ENCODE results near the gene TEX51. TPM values are rescaled to one million over a fixed set of nuclear protein-coding genes. Genes with fewer than 3 reads are reported as not detected.

Gene TEX51
- total RNA-seq, 1 donor from 2014 or later: not detected

DNA sequence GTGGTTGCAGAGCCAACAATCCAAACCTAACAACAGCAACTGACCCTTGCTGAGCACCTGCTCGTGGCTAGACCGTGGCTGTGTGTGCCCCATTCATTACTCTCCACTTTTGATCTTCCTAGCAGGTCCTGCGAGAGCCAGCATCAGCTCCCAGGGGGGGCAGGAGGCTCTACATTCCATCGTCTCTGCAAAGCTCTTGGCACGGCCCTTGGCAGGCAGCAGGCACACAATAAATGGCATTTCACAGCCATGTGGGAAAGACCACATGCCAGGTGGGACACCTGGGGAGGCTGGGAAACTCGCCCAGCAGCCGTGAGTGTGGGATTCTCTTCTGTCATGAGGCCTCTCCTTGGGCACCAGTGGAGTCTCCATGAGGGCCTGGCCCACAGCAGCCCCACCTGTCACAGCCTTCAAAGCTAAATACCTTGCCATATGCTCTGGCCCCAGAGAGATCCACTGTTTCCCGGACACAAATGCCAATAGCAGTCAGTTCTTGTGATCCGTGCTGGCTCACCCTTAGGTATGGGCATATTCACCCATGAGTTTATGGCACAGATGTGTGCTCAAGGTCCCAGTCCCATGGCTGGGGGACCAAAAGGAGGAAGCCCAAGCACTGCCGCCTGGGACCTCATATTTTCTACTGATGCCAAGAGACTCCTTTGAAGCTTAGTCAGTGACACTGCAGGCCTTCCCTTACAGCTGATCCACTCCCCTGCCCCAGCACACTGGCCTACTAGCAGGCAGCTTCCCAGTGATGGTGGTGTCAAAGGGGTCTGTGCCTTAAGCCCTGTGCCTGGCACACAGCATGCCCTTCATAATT lies 6.8 kb upstream of the TEX51 start:
- DNase-seq (ENCODE audit: low spot score): peak; percentile 79

DNA sequence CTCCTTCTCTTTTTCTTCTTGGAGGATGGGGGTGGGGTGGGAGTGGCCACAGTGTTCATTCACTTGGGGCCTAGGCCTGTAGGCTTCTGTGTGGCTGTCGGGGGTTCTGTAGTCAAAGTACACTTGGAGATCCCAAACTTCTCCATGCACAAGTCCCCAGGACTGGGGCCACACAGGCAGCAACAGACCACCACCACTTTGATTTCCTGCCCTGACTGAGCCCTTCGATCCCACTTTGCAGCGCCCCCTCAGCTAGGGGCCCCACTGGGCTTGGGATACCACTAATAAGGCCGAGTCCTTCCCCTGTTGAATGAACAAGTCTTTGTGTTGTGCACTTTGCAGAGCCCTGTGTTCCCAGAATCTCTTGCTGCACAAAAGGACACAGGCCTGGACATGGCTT lies 5.5 kb upstream of the TEX51 start:
- DNase-seq (ENCODE audit: low spot score): peak; percentile 59

DNA sequence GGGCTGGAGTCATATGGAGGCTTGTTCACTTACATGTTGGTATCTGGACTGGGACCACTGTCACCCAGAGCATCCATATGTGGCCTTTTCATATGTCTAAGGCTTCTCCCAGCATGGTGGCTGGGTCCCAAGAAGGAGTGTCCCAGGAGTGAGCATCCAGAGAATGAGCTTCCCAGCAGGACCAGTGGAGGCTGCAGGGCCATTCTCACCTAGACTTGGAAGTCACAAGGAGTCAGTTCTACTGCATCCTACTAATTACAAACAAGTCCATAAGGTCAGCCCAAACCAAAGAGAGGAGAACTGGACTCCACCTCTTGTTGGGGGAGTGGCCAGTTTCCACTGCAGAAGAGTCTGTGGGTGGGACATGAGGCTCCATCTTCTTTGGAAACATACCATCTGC lies 5.1 kb upstream of the TEX51 start:
- peak; percentile 77 for DNase-seq (ENCODE audit: low spot score)

DNA sequence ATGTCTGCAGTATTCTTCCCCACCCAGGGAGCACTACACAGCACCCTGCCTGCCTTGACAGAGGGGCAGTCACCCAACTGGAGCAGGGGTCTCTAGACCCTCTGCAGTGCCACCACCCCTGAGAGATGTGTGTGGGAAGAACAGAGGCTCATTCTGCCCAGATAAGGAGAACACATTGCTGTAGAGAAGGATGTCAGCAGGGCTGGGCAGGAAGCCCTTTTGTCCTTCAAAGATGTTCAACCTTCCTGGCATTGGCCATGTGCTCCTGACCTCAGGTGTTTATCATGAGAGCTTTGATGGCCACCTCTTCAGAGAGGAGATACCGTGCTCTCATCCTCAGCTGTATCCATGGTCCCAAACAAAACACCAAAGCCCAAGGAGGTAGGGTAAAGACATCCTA lies 4.6 kb upstream of the TEX51 start:
- peak; percentile 24 for DNase-seq (ENCODE audit: low spot score)

DNA sequence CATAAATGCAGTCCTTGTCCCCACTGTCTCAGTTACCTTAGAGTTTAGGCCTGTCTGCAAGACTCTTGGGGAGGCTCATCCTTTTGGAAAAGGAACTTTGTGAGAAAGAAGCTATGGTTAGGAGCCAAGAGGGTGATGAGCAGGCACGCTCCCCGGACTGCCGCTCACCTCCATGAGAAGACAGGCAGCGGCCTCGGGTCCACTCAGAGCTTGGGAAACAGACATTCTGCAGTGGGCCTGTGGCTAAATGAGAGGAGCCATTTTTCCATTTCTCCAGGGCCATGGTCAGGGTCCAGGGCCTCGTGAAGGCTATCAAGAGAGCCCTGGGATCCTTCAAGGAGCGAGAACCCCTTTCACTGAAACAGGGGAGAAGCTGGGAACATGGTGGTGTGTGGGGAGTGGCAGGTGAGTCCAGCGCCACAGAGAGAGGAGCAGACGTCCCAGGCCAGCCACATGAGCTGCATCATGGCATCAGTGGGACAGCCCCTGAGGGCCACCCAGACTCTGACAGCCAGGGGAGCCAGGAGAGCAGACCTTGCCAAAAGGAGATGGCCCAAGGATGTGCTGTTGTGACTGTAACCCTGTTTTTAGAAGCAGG lies 4.0 kb upstream of the TEX51 start:
- DNase-seq (ENCODE audit: low spot score): peak; percentile 59

DNA sequence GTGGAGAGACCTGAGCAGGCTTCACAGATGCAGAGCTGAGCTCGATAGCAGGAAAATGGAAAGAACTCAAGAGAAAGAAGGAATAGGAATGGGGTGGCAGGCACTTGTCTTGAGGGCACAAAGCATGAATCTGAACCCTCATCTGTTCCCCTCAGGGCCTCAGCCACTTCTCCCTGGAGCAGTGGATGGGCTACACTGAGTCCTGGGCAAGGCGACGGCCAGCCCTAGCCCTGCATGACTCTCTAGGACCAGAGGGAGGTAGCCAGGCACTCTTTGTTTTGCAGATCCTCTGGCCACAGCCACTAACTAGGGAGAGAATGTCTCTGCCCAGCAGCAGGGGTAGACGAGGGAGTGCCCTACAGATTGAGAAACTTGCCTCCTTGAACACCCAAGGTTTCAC lies 3.4 kb upstream of the TEX51 start:
- DNase-seq (ENCODE audit: low spot score): no peak

DNA sequence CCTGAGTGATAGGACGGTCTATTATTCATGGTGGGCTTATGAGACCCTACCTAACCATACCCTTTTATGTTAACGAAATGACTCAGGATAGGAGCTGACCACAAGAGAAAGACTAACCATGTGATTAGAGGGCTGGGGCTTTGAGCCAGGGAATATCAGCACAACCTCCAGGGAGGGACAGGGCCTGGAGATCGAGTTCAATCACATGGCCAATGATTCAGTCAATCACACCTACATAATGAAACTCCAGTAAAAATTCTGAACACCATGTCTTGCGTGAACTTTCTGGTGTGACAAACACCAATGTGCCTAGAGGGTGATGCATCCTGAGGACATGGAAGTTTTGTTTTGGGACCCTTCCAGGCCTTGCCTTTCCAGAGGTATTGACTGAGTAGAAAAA lies 2.2 kb upstream of the TEX51 start:
- DNase-seq (ENCODE audit: low spot score): no peak

DNA sequence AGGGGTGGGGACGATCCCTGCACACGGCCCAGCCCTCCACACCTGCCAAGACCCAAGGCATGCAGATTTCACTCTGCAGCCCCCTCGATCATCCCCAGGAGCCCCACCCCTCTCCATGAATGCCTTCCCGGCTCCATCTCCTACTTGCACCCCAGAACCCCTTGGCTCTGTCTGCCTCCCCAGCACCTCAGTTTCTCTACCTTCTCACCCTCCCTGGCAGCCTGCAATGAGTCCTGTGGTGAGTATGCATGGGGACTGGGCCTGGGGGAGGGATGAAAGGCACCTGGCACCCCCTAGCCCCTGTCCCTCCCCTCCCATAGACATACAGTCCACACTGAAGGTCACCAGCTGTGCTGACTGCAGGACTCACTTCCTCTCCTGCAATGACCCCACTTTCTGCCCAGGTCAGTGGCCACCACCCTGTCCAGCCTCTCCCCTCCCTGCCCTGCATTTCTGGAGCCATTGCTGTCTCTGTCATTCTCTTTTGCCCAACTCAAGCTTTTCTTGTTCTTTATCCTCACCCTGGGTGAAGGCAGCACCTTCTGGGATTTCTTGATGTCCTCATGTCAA lies 1.0 kb downstream of the TEX51 start:
- peak; percentile 79 for DNase-seq (ENCODE audit: low spot score)

DNA sequence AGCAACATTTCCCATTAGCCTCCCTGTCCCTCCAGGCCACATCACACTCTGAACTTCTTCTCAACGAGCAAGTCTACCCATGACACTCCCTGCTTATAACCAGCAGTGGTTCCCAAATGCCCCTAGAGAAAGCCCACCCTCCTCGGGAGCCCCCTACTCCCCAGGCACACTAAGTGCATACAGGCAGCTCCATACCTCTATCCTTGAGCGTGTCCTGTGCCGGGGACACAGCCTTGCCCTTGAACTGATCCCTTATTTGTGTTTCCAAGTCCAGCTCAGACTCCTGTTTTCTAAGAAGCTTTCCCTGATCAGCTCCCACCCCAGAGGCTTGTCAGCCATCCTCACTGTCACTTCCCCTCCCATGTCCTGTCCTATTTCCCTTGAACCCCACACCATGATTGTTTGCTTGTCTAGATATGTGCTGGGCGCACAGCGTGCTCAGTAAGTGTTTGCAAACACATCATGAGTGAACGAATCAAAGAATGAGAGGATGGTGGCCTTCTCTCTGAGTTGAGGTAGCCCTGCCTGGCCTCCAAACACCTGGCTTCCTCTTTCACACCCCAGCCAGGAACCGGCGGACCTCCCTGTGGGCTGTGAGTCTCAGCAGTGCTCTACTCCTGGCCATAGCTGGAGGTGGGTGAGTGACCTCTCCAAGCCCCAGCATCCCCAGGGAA lies 2.1 kb downstream of the TEX51 start:
- DNase-seq (ENCODE audit: low spot score): peak; percentile 84

DNA sequence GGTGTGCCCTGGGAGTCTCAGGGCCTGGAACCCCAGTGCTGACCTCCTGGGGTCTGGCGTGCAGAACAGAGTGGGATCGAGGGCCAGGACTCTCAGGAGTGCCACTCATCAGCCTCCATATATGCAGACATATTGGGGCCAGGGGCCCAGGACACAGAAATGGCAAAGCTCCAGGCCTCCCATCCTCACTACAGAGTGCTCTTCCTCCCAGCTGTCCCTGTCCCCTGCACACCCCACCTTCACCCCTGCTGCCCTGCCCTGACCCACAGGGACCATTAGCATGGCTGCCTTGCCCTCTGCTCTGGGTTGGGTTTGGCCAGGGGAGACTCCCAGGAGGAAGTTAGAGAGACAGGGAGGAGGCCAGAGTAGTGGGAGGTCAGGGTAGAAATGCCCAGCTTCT lies 2.8 kb downstream of the TEX51 start:
- peak; percentile 57 for DNase-seq (ENCODE audit: low spot score)

DNA sequence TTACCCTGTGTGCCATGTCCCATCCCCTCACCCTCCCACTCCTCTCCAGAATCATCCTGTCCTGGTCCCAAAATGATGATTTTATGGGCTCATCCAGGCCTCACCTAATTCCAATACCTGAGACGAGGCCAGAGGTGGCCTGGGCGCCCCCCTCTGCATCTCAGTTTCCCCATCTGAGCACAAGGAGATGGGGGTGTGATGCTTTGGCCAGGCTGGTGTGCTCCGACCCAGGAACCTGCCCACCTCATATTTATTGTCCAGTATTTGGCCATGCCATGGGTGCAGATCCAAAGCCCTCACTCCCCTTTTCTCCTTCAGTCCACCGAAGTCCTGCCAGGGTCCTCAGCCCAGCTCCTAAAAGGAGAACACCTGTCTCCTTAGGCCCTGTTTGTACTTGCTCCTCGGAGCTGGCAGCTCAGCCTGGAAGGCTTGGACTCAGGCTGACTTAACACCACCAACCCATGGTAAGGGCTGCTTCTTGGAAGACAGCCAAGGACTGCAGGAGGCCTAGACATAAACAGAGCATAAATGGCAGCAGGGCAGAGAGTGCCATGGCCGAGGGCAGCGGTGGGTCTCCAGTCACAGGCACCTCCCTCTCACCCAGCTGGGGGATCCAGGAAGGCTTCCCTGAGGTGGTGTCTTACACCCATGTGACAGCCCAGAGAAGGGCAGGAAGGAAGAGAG lies 3.6 kb downstream of the TEX51 start:
- peak; percentile 78 for DNase-seq (ENCODE audit: low spot score)

DNA sequence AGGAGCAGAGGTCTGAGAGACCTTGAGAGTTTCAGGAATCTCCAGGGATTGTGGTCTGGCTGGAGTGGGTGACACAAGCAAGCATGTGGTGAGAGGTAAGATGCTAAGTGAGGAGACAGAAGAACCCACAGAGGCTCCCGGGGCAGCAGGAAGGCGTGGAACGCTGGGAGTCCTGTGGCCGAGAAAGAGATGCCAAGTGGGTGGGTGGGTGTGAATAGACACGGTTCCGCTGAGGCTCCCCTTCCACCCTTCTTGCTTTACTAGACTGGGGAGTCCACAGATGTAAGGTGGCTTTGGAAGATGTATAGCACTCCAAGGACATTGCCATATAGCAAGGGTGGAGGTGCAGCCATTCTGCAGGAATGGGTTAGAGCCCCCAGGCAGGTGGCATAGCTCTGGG lies 4.2 kb downstream of the TEX51 start:
- peak; percentile 57 for DNase-seq (ENCODE audit: low spot score)

DNA sequence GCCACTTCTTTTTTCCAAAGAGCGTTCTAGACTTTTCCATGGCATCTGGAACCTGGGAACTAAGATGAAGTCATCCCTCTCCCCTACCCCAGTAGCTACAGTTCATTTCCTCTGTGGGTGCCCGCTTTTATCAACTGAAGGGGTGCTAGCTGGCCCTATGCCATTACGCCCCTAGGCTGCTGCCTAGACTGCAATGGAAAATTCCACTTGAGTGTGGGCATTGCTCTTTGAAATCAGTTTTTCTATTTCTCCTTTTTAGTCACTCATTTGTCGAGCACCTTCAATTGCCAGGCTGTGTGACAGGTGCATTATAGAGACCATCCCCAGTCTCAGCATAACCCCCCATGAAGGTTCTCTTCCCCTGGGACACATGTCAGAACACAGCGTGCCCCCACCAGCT lies 7.3 kb downstream of the TEX51 start:
- no peak for DNase-seq (ENCODE audit: low spot score)

DNA sequence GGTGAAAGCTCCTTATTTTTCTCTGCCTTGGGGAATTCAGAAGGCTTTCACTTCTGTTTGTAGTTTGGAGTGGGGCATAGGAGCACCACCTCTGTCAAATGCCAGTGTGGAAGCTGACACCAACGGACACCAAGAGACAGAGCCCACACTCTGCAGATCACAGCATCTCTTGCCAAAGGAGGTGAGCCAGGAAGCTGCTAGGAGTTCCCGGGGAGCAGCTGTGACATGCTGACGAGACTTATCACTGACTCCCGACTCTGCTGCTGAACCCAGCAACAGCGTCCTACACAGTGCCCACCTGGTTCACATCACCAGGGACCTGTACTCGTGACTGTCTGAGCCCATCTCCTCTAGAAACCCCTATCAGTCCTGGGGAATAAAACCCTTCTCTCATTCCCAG lies 8.1 kb downstream of the TEX51 start:
- DNase-seq (ENCODE audit: low spot score): peak; percentile 51

DNA sequence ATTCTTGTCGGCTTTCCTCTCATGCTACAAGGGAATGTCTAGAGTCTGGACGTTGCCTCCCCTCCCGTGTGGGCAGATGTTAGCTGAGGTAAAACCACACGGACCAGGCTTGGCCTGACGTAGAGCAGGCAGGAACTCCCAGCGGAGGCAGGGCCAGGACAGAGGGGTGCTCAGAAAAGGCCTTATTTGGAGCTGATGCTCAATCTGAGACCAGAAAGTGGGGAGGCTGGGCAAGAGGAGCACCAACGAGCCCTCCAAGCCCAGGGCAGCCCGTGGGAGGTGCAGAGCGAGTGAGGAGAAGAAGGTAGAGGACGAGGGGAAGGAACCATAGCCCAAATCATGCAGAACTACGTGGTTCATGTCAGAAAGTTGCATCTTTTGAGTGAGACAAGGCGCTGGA lies 9.0 kb downstream of the TEX51 start:
- peak; percentile 64 for DNase-seq (ENCODE audit: low spot score)

DNA sequence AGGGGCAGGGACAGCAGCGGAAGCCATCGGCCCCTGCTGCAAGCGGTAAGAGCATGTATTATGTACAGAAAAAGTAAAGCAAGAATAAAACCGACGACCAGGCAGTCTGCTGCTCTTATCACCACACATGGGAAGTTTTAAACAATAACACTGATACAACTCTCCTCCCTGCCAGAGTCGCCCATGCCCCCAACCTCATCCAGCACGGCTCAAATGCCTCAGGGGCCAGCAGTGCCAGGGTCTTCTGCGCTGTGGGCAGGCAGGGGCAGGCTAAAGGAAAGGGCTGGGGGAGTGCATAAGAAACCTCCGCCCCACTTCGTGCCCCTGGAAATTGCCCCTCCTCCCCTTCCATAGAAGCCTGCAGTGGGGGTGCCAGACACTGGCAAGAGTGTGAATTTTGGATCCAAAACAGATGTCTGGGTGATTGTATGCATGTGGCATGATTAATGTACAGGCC lies 10.1 kb downstream of the TEX51 start:
- peak; percentile 59 for DNase-seq (ENCODE audit: low spot score)

DNA sequence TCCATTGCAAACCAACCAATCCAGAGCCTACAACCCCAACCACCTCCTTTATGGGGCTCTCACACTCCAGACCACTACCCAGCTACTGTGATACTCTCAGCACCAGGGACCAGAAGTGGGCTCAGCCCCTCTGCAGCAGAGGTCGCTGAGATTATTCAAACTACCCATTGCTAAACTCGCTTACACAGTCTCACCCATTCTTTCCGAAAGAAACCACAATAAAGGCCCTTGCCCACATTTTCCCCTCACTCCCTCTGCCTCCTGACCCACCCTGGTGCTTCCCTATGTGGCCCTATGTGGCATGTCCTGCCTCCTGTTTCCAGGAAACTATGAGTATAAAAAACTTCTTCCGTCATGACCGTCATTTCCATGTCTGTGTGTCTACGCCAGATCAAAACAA lies 10.7 kb downstream of the TEX51 start:
- DNase-seq (ENCODE audit: low spot score): peak; percentile 60

DNA sequence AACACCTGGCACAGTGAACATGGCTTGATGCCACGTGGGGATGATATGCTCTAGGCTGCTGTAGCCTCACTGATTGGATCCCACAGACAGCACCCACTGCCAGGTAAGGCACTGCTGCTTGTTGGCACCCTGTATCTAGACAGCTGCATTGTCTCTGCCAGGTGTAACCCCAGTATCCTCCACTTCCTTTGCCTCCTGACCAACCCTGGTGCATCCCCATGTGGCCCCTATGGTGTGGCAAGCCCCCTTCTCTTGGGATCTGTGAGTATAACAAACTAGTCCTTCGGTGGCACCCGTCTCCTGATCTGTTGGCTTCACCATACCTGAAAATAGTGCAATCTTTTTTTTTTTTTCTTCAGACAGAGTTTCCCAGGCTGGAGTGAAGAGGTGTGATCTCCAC lies 11.1 kb downstream of the TEX51 start:
- DNase-seq (ENCODE audit: low spot score): peak; percentile 68

DNA sequence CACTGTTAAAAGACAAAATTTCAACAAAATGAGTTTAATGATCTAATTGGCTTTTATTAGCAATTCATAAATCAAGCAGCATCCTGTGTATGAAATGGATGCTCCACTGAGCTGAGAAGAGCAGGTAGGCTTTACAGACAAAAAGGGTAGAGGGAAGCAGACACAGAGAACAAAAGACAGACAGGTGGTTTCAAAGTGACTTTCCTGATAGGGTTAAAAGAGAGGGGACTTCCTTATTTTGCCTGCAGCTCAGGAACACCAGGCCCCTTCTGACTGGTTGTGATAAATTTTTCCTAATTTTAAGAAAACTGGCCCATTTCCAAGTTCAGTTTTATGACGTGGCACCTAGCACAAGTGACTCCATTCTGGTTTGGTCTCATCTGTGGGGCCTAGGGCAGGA lies 11.9 kb downstream of the TEX51 start:
- DNase-seq (ENCODE audit: low spot score): no peak

DNA sequence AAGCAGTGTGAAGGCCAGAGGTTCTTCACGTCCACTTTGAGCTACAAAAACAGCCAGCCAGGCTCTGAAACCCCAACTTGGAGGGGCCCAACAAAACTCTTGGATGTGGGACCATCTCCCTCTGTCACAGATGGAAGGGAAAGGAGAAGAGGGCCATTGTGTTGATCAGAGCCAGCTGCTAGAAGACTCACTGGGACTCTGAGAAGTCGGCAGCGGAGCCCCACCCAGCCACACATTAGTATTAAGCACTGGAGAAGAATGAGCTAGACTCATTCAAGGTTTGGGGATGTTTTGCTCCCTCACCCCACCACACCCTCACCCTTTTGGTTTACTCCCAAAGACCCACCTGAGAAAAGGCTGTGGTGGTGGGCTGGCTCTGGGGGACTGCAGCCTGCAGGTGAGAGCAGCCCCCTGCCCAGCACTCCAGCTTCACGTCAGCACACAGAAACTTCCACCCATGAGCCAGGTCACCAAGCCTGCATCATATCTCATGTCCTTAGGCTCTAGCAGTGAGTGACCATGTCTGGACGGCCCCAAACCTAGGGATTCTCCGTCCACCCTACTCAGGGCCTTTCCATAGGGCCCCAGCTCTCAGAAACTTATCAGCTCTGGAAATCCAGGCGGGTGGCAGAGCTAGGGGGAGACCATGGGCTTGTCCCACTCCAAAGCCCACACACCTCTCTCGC lies 12.6 kb downstream of the TEX51 start:
- DNase-seq (ENCODE audit: low spot score): peak; percentile 67

DNA sequence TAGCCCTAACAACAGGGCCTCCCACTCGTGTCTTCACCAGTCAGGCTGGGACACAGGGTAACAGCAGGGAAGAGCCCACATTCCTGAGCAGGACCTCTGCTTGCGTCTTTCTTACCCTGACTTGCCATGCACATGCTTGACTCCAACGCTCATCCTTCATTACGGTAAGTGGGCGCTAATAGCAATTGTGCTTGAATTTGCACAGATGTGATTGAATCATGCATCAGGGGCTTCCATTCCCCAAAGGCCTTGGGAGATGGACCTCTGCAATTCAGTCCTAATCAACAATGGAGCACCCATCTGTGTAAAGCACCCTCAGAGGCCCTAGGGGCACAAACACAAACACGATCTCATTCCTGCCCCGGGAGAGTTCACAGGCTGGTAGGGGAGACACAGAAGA lies 13.5 kb downstream of the TEX51 start:
- DNase-seq (ENCODE audit: low spot score): peak; percentile 57

Data from mesenteric fat pad (tissue), 1 donor.